WTC11 (cell line): ENCODE results near the gene ZCCHC10. TPM values are rescaled to one million over a fixed set of nuclear protein-coding genes. Genes with fewer than 3 reads are reported as not detected.

Experiments
- ATAC-seq: fragments of 200-7000 bp; cut with Tn5 transposase; 2 replicates; pipeline ENCODE4 v1.10.0; 2021; ENCODE audit warnings: mild to moderate bottlenecking, moderate library complexity
- CTCF ChIA-PET: fragments of 300-600 bp; sonication (Branson Sonifier 250); formaldehyde crosslinking; loops from one replicate; lab custom pipeline; 2021; ENCODE audit warnings: antibody characterized with exemption; lab: Charles Lee
- POLR2A ChIA-PET: fragments of 350-600 bp; sonication (Branson Sonifier 250); formaldehyde crosslinking; loops from one replicate; lab custom pipeline; 2021; ENCODE audit warnings: antibody characterized with exemption; lab: Charles Lee
- DNase-seq: peaks from one replicate; pipeline ENCODE4 v3.0.0; 2021; ENCODE audit warnings: low spot score
- H3K27ac Mint-ChIP-seq: 2 replicates; pipeline ENCODE4 v1.8.0; 2021; ENCODE audit warnings: mixed read lengths
- H3K27me3 Mint-ChIP-seq: 2 replicates; pipeline ENCODE4 v1.8.0; 2021; ENCODE audit warnings: low read depth, mild to moderate bottlenecking, moderate library complexity, mixed read lengths
- H3K36me3 Mint-ChIP-seq: 2 replicates; pipeline ENCODE4 v1.8.0; 2021; ENCODE audit warnings: mixed read lengths
- H3K4me1 Mint-ChIP-seq: 2 replicates; pipeline ENCODE4 v1.8.0; 2022; ENCODE audit warnings: mixed read lengths
- H3K4me3 Mint-ChIP-seq: 2 replicates; pipeline ENCODE4 v1.8.0; 2021; ENCODE audit warnings: mild to moderate bottlenecking, moderate library complexity, mixed read lengths
- H3K9me3 Mint-ChIP-seq: 2 replicates; pipeline ENCODE4 v1.8.0; 2021; ENCODE audit warnings: mixed read lengths
- CBFB ChIP-seq: sonication (generic); formaldehyde crosslinking; IDR thresholded peaks from 2 replicates; pipeline ENCODE4 v1.8.1; 2022; ENCODE audit warnings: mild to moderate bottlenecking, low read depth, missing genetic modification reagents
- CDX4 ChIP-seq: fragments of 250-450 bp; sonication (Bioruptor Pico); IDR thresholded peaks from 2 replicates; pipeline ENCODE4 v1.9.0; 2021; ENCODE audit warnings: moderate library complexity, mild to moderate bottlenecking, inconsistent platforms, borderline replicate concordance
- CREM ChIP-seq: sonication (generic); formaldehyde crosslinking; IDR thresholded peaks from 2 replicates; pipeline ENCODE4 v1.8.1; 2022; ENCODE audit warnings: mild to moderate bottlenecking, missing genetic modification reagents, moderate library complexity
- ELF4 ChIP-seq: sonication (generic); formaldehyde crosslinking; IDR thresholded peaks from 2 replicates; pipeline ENCODE4 v1.8.1; 2022; ENCODE audit warnings: low read depth, mild to moderate bottlenecking, moderate library complexity, missing genetic modification reagents
- ESRRA ChIP-seq: sonication (generic); formaldehyde crosslinking; IDR thresholded peaks from 2 replicates; pipeline ENCODE4 v1.8.1; 2022; ENCODE audit warnings: mild to moderate bottlenecking, missing genetic modification reagents, borderline replicate concordance
- FOXK1 ChIP-seq: sonication (generic); formaldehyde crosslinking; IDR thresholded peaks from 2 replicates; pipeline ENCODE4 v1.8.0; 2022; ENCODE audit warnings: mild to moderate bottlenecking, moderate library complexity, missing genetic modification reagents
- FOXP1 ChIP-seq: sonication (generic); formaldehyde crosslinking; IDR thresholded peaks from 2 replicates; pipeline ENCODE4 v1.8.0; 2022; ENCODE audit warnings: missing genetic modification reagents, mild to moderate bottlenecking, moderate library complexity, borderline replicate concordance
- HMGXB4 ChIP-seq: sonication (generic); formaldehyde crosslinking; IDR thresholded peaks from 2 replicates; pipeline ENCODE4 v1.8.1; 2023; ENCODE audit warnings: mild to moderate bottlenecking, moderate library complexity, missing genetic modification reagents
- NFYB ChIP-seq: sonication (generic); formaldehyde crosslinking; conservative IDR thresholded peaks from 2 replicates; pipeline ENCODE4 v1.8.0; 2022; ENCODE audit warnings: low read depth, missing genetic modification reagents
- PRRX2 ChIP-seq: fragments of 250-450 bp; sonication (Bioruptor Pico); IDR thresholded peaks from 2 replicates; pipeline ENCODE4 v1.8.0; 2021; ENCODE audit warnings: mild to moderate bottlenecking
- TEAD1 ChIP-seq: sonication (generic); formaldehyde crosslinking; IDR thresholded peaks from 2 replicates; pipeline ENCODE4 v1.8.0; 2022; ENCODE audit warnings: mild to moderate bottlenecking, missing genetic modification reagents
- TP53 ChIP-seq: sonication (generic); formaldehyde crosslinking; IDR thresholded peaks from 2 replicates; pipeline ENCODE4 v1.8.1; 2023; ENCODE audit warnings: mild to moderate bottlenecking, missing genetic modification reagents
- ZNF121 ChIP-seq: sonication (generic); formaldehyde crosslinking; IDR thresholded peaks from 2 replicates; pipeline ENCODE4 v1.8.0; 2023; ENCODE audit warnings: missing genetic modification reagents
- ZNF138 ChIP-seq: sonication (generic); formaldehyde crosslinking; conservative IDR thresholded peaks from 2 replicates; pipeline ENCODE4 v1.8.1; 2022; ENCODE audit warnings: mild to moderate bottlenecking, moderate library complexity, missing genetic modification reagents
- ZNF512 ChIP-seq: sonication (generic); formaldehyde crosslinking; IDR thresholded peaks from 2 replicates; pipeline ENCODE4 v1.8.1; 2022; ENCODE audit warnings: missing genetic modification reagents, borderline replicate concordance
- total RNA-seq: library from RNA; stranded (reverse); gene quantifications from 3 replicates; pipeline ENCODE4 v1.2.3, GENCODE V29; 2021
- TF ChIP-seq, protein P1 (sequence below): sonication (generic); formaldehyde crosslinking; IDR thresholded peaks from 2 replicates; pipeline ENCODE4 v1.8.0; 2022; ENCODE audit warnings: mild to moderate bottlenecking, missing genetic modification reagents
- TF ChIP-seq, protein P2 (sequence below): sonication (generic); formaldehyde crosslinking; IDR thresholded peaks from 2 replicates; pipeline ENCODE4 v1.8.0; 2022; ENCODE audit warnings: mild to moderate bottlenecking, missing genetic modification reagents
- TF ChIP-seq, protein P3 (sequence below): fragments of 250-450 bp; sonication (Bioruptor Pico); conservative IDR thresholded peaks from 2 replicates; pipeline ENCODE4 v1.9.0; 2021; ENCODE audit warnings: mild to moderate bottlenecking
- TF ChIP-seq, protein P4 (sequence below): sonication (generic); formaldehyde crosslinking; IDR thresholded peaks from 2 replicates; pipeline ENCODE4 v1.8.1; 2022; ENCODE audit warnings: low read depth, mild to moderate bottlenecking, moderate library complexity, missing genetic modification reagents, borderline replicate concordance

ZCCHC10 gene
- total RNA-seq, 1 experiment from 2014 or later: 22.9 TPM

GRCh38 chr5:133062276-133062675 is 35.9 kb upstream of the ZCCHC10 start:
- DNase-seq: no peak
- no peak overlapping the region for H3K4me3 Mint-ChIP-seq
- peak overlapping the region; percentile 60 for H3K27ac Mint-ChIP-seq
- H3K36me3 Mint-ChIP-seq: peaks cover 28% of the 10 kb centered on the region
- CTCF ChIA-PET: no interaction called here
- no peak for TF ChIP-seq TP53 (CRISPR knock-in tag)
- TF ChIP-seq CREM (CRISPR knock-in tag): no peak
- no peak for TF ChIP-seq FOXK1 (CRISPR knock-in tag)
- no peak for TF ChIP-seq CBFB
- POLR2A ChIA-PET: no interaction called here
- peaks cover 31% of the 10 kb centered on the region for H3K4me1 Mint-ChIP-seq
- no peaks in the 10 kb centered on the region for H3K27me3 Mint-ChIP-seq
- H3K9me3 Mint-ChIP-seq: no peaks in the 10 kb centered on the region
- no peak for ATAC-seq

GRCh38 chr5:133059621-133060020 is 33.3 kb upstream of the ZCCHC10 start:
- TF ChIP-seq NFYB (CRISPR knock-in tag): no peak
- TF ChIP-seq, protein P1, sequence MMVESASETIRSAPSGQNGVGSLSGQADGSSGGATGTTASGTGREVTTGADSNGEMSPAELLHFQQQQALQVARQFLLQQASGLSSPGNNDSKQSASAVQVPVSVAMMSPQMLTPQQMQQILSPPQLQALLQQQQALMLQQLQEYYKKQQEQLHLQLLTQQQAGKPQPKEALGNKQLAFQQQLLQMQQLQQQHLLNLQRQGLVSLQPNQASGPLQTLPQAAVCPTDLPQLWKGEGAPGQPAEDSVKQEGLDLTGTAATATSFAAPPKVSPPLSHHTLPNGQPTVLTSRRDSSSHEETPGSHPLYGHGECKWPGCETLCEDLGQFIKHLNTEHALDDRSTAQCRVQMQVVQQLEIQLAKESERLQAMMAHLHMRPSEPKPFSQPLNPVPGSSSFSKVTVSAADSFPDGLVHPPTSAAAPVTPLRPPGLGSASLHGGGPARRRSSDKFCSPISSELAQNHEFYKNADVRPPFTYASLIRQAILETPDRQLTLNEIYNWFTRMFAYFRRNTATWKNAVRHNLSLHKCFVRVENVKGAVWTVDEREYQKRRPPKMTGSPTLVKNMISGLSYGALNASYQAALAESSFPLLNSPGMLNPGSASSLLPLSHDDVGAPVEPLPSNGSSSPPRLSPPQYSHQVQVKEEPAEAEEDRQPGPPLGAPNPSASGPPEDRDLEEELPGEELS (CRISPR knock-in tag): no peak
- no peak for TF ChIP-seq PRRX2 (CRISPR knock-in tag)
- TF ChIP-seq ESRRA: no peak
- no peak for TF ChIP-seq FOXP1 (CRISPR knock-in tag)
- TF ChIP-seq TEAD1 (CRISPR knock-in tag): no peak
- no peak for TF ChIP-seq ZNF512 (CRISPR knock-in tag)
- TF ChIP-seq ELF4 (CRISPR knock-in tag): no peak
- no peak for TF ChIP-seq HMGXB4
- TF ChIP-seq CREM (CRISPR knock-in tag): no peak
- no peak for TF ChIP-seq ZNF121 (CRISPR knock-in tag)
- no peak for TF ChIP-seq ZNF138
- TF ChIP-seq, protein P2, sequence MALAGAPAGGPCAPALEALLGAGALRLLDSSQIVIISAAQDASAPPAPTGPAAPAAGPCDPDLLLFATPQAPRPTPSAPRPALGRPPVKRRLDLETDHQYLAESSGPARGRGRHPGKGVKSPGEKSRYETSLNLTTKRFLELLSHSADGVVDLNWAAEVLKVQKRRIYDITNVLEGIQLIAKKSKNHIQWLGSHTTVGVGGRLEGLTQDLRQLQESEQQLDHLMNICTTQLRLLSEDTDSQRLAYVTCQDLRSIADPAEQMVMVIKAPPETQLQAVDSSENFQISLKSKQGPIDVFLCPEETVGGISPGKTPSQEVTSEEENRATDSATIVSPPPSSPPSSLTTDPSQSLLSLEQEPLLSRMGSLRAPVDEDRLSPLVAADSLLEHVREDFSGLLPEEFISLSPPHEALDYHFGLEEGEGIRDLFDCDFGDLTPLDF (CRISPR knock-in tag): no peak
- TF ChIP-seq, protein P3, sequence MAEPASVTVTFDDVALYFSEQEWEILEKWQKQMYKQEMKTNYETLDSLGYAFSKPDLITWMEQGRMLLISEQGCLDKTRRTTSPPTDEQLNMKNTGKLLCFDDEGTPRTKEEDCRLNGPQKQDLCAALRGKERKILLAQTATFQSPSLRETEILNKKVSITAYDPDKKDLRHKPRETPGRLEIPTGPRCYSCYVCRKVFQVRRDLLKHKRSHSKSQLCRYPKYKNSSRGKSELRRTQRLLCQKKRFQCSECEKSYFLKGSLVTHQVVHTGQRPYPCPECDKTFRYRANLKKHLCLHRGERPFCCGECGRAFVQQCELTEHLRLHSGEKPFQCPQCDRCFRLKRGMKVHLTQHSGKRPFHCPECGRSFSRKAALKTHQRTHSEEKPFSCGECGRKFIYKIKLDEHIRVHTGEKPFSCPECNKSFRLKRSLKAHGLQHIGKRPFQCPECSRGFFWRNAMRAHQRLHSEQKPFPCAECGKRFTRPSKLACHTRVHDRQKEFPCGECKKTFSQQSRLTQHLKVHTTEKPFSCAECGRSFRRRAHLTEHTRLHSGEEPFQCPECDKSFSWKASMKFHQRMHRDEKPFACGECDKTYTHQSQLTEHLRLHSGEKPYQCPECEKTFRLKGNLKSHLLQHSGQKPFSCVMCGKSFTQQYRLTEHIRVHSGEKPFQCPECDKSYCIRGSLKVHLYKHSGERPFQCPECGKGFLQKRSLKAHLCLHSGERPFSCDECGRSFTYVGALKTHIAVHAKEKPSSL (CRISPR knock-in tag): no peak
- TF ChIP-seq CDX4 (CRISPR knock-in tag): no peak
- TF ChIP-seq, protein P4, sequence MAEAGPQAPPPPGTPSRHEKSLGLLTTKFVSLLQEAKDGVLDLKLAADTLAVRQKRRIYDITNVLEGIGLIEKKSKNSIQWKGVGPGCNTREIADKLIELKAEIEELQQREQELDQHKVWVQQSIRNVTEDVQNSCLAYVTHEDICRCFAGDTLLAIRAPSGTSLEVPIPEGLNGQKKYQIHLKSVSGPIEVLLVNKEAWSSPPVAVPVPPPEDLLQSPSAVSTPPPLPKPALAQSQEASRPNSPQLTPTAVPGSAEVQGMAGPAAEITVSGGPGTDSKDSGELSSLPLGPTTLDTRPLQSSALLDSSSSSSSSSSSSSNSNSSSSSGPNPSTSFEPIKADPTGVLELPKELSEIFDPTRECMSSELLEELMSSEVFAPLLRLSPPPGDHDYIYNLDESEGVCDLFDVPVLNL: no peak
- H3K27me3 Mint-ChIP-seq: no peaks in the 10 kb centered on the region
- DNase-seq (no peak), ATAC-seq (no peak)
- CTCF ChIA-PET: no interaction called here
- H3K4me3 Mint-ChIP-seq: no peak overlapping the region
- no peaks in the 10 kb centered on the region for H3K9me3 Mint-ChIP-seq
- peak overlapping the region; percentile 24; the same call in 1 of the 2 replicates for H3K27ac Mint-ChIP-seq
- H3K36me3 Mint-ChIP-seq: peaks cover 8% of the 10 kb centered on the region
- POLR2A ChIA-PET: no interaction called here
- H3K4me1 Mint-ChIP-seq: peaks cover 50% of the 10 kb centered on the region
